ENCODE results near the gene UNC5A. TPM values are rescaled to one million over a fixed set of nuclear protein-coding genes. Genes with fewer than 3 reads are reported as not detected.

The UNC5A gene
- total RNA-seq, 1 experiment from 2014 or later: 3.1 TPM

- no peak for DNase-seq
- H3K27me3 ChIP-seq (ENCODE audit: insufficient read depth, low read depth): no peaks in the 10 kb centered on the region
- no peaks in the 10 kb centered on the region for H3K9me3 ChIP-seq (ENCODE audit: insufficient read depth, low read depth)
- no peaks in the 10 kb centered on the region for H3K9me2 ChIP-seq (ENCODE audit: insufficient read depth)
- no peaks in the 10 kb centered on the region for H3K79me2 ChIP-seq (ENCODE audit: low read depth)
- intact Hi-C loops (cut with micrococcal nuclease; ENCODE audit: unreplicated experiment): no loop called here
- POLR2A ChIA-PET (ENCODE audit: unreplicated experiment): interaction anchor here (0.6 kb wide), 1 partner anchor 222 kb away, joined by 11 read pairs; no protein-coding TSS in a partner anchor
- H3K36me3 ChIP-seq (ENCODE audit: low read depth): peaks cover 6% of the 10 kb centered on the region
- H4K20me1 ChIP-seq (ENCODE audit: insufficient read depth): peaks cover 4% of the 10 kb centered on the region; the same call in 1 of the 2 replicates
- CTCF ChIA-PET: no interaction called here
- no peak overlapping the region for H2AFZ ChIP-seq
- no peak overlapping the region for H3K4me2 ChIP-seq
- TF ChIP-seq CTCF (conservative IDR thresholded peaks at IDR 0.05) (no peak), EZH2 (IDR thresholded peaks at IDR 0.05; ENCODE audit: low read depth) (no peak)
- no TSS peak for BruUV-seq (replicated peaks)
- H3K27ac ChIP-seq: no peak overlapping the region
- H3K4me1 ChIP-seq (replicated peaks; ENCODE audit: insufficient read depth): no peaks in the 10 kb centered on the region
- no peak overlapping the region for H3K4me3 ChIP-seq
- peaks cover 4% of the 10 kb centered on the region for H3F3A ChIP-seq (ENCODE audit: insufficient read depth, low read depth)
These were observed 96.4 kb downstream of the UNC5A start for GRCh38 chr5:176906796-176907195.

GRCh38 chr5:176908675-176909368, 98.5 kb downstream of the UNC5A start:
- no peak for TF ChIP-seq CTCF (conservative IDR thresholded peaks at IDR 0.05)
- no peak for TF ChIP-seq EZH2 (IDR thresholded peaks at IDR 0.05; ENCODE audit: low read depth)
- ChIA-PET POLR2A (ENCODE audit: unreplicated experiment) (no interaction called here), CTCF (interaction anchor here (0.6 kb wide), 1 partner anchor 13 kb away, joined by 3 read pairs; no protein-coding TSS in a partner anchor)
- intact Hi-C loops (cut with micrococcal nuclease; ENCODE audit: unreplicated experiment): no loop called here
- Histone ChIP-seq H3K4me1 (replicated peaks; ENCODE audit: insufficient read depth) (no peaks in the 10 kb centered on the region), H3F3A (ENCODE audit: insufficient read depth, low read depth) (0 out of 2 replicates have a peak, but pooled peaks cover 5% of the 10 kb centered on the region), H3K4me2 (no peak overlapping the region), H3K9me2 (ENCODE audit: insufficient read depth) (no peaks in the 10 kb centered on the region), H4K20me1 (ENCODE audit: insufficient read depth) (peaks cover 7% of the 10 kb centered on the region; the same call in 1 of the 2 replicates), H3K27ac (no peak overlapping the region), H2AFZ (no peak overlapping the region), H3K9me3 (ENCODE audit: insufficient read depth, low read depth) (no peaks in the 10 kb centered on the region), H3K4me3 (no peak overlapping the region), H3K36me3 (ENCODE audit: low read depth) (peaks cover 6% of the 10 kb centered on the region), H3K79me2 (ENCODE audit: low read depth) (no peaks in the 10 kb centered on the region), H3K27me3 (ENCODE audit: insufficient read depth, low read depth) (no peaks in the 10 kb centered on the region)
- no TSS peak for BruUV-seq (replicated peaks)
- DNase-seq: no peak

DNA sequence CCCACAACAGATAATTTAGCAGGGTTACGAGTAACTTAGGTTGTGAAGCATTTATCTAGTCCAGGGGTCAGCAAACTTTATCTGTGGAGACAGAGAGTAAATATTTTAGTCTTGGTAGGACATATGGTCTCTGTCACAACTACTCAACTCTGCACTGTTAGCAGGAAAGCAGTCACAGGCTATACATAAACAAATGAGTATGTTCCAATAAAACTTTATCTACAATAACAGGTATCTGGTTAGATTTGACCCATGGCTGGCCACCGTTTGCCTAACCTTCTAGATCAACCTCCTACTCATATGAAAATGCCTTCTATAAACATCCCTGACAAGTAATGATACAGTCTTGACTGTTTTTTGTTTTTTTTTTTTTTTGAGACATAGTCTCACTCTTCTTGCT, 101.8 kb downstream of the UNC5A start:
- Histone ChIP-seq H4K20me1 (ENCODE audit: insufficient read depth) (peaks cover 7% of the 10 kb centered on the region; the same call in 1 of the 2 replicates), H3K36me3 (ENCODE audit: low read depth) (no peaks in the 10 kb centered on the region; the same call in 1 of the 2 replicates), H3F3A (ENCODE audit: insufficient read depth, low read depth) (0 out of 2 replicates have a peak, but pooled peaks cover 5% of the 10 kb centered on the region), H3K27me3 (ENCODE audit: insufficient read depth, low read depth) (no peaks in the 10 kb centered on the region), H3K27ac (no peak overlapping the region), H3K4me3 (no peak overlapping the region), H3K9me2 (ENCODE audit: insufficient read depth) (no peaks in the 10 kb centered on the region), H3K9me3 (ENCODE audit: insufficient read depth, low read depth) (no peaks in the 10 kb centered on the region), H3K79me2 (ENCODE audit: low read depth) (no peaks in the 10 kb centered on the region), H2AFZ (no peak overlapping the region), H3K4me1 (replicated peaks; ENCODE audit: insufficient read depth) (peaks cover 11% of the 10 kb centered on the region), H3K4me2 (no peak overlapping the region)
- intact Hi-C loops (cut with micrococcal nuclease; ENCODE audit: unreplicated experiment): no loop called here
- no peak for DNase-seq
- ChIA-PET CTCF (no interaction called here), POLR2A (ENCODE audit: unreplicated experiment) (no interaction called here)
- TF ChIP-seq EZH2 (IDR thresholded peaks at IDR 0.05; ENCODE audit: low read depth) (no peak), CTCF (conservative IDR thresholded peaks at IDR 0.05) (no peak)
- no TSS peak for BruUV-seq (replicated peaks)

All from PC-9 (cell line).